Stimulated activated CD4-positive, alpha-beta T cell treated with anti-CD3 and anti-CD28 coated beads, Interleukin-4, amount 100 ng/mL, for 1 hour (primary cell): ENCODE data around the gene DDN.

Experiments
- DNase-seq: peaks from one replicate; pipeline ENCODE4 v3.0.0-alpha.2; 2020

The DDN gene

DNA sequence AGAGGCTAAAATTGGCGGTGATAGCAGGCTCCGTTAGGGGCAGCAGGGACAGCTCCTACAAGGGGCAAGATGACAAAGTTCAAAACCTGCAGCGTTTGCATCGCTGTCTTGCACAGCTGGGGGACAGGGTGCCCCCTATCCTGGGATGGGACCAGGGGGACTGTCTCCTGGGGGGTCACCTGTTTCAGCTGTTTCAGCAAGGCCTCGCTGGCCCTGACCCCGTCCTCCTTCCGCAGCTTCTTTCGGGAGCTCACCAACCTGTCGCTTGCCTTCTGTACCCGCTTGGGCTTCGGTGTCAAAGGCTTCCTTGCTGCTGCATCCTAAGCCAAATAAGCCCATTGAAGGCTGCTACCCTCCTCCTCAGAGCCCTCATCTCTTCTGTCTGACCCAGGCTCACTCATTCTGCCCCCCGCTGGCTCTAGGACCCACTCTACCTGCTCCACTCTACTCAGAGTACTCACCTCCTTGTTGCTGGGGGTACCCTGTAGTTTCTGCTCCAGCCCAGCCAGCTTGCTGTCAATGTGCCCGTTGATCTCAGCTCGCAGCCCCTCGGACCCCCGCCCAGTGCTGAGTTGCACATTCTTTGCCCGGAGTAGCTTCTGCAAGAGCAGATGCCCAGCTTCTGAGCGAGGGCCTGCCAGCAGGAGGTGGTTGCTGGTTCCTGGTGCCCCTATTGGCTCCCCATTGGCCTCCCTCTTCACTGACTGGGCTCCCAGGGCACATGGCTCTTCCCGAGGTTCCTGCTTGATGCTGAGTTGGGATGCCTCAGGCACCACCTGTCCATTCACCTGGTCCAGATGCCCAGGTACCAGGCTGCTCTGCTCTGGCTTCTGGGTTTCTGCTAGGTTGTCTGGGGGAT is 31.8 kb upstream of the DDN start:
- DNase-seq = no peak

GRCh38 chr12:49030119-49030518 is 30.9 kb upstream of the DDN start:
- no peak for DNase-seq

DNA sequence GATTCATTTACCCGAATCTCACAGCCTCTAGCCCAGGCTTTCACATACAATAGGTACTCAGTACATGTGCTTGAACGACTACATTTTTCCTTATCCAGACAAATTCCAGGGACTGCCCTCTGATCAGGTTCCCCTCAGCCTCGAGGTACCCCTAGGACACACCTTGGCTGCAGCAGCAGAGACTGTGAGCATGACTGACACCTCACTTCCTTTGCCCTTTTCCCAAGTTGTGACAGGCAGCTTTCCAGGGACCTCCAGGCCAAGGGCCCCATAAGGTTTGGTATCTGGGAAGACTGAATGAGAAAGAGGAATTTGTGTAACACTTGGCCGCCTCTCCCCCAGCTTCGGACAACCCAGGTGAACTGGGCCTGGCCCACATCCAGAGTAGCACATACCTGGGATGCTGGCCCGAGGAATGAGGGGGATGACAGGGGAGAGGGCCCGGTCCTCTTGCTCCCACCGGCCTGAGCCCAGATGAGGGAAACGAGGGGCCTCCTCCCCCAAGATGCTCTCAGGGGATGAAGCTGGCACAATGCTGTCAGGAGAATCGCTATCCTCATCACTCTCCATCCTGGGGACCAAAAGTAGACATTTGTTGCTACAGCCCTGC is 29.6 kb upstream of the DDN start:
- DNase-seq = no peak

- DNase-seq = no peak
Observed at GRCh38 chr12:49027846-49028555, 28.8 kb upstream of the DDN start.

DNA sequence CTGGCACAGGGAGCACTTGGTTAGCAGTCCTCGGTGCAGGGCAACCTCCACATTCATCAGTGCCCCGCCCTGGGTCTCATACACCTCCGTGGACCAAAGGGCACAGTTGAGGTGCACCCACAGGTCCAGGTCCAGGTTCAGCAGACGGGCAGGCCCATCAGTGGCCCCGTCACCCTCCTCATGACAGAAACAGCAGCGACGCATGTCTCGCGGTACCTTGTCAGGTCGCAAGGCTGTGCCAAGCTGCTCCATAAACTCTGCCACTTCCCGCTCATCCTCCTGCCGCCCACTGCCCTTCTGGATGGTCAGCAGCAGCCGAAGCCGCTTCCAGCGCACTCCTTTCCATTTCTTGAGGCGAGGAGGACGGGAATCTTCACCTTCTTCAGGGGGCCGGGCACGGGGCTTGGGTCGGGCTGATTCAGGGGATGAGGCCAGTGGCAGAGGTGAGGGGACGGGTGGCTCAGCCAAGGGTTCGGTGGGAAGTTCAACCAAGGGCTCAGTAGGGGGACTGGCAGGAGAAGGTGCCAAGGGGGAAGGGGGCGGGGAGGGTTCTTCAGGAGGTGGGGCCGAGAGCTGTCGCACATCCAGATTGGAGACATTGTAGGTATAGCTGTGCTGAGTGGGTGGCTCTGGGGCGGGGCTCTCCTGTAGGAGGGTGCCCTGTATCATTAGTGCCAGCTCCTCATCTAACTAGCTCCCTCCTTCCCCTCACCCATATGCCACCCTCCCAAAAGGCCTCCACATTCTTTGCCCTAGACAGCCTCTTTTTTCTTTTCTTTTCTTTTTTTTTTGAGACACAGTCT is 27.7 kb upstream of the DDN start:
- no peak for DNase-seq

DNA sequence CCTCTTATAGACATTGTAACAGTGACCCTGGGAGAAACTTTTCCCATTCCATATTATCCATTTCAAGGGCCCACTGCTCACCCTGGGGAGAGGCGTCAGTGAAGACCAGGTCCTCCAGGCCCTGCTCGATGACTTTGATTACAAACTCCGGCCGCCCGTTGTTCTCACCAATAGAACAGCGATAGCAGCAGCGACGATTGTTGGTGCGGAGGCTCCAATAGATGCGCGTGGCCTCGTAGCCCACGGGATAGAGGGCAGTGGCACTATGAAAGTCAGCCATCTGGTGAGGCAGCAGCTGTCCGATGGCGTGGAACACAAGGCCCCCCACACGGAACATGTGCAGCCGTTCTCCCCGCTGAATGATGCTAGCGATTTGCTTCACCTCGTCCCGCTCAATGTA is 26.9 kb upstream of the DDN start:
- DNase-seq = no peak

GRCh38 chr12:49025463-49025862 is 26.3 kb upstream of the DDN start:
- no peak for DNase-seq

DNA sequence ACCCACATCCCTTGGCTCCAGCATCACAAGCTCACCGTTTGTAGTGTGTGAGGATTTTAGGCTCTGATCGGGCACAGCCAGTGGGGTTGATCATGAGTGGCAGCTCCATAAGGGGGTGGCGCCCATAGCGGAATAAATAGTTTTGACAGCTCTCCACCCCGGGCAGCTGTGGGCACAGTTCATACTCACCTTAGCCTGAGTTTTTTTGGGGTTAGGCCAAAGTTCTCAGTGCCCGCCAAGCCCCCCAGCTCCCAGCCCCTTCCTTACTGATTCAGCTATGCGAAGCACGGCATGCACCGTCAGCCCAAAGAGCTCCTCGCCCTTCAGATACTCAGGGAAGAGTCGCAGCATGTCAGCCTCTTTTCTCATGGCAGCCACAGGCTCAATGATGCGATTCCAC is 25.4 kb upstream of the DDN start:
- DNase-seq = no peak

GRCh38 chr12:49023812-49024211 is 24.6 kb upstream of the DDN start:
- no peak for DNase-seq

- no peak for DNase-seq
Observed at GRCh38 chr12:49022558-49023178, 23.5 kb upstream of the DDN start.

DNA sequence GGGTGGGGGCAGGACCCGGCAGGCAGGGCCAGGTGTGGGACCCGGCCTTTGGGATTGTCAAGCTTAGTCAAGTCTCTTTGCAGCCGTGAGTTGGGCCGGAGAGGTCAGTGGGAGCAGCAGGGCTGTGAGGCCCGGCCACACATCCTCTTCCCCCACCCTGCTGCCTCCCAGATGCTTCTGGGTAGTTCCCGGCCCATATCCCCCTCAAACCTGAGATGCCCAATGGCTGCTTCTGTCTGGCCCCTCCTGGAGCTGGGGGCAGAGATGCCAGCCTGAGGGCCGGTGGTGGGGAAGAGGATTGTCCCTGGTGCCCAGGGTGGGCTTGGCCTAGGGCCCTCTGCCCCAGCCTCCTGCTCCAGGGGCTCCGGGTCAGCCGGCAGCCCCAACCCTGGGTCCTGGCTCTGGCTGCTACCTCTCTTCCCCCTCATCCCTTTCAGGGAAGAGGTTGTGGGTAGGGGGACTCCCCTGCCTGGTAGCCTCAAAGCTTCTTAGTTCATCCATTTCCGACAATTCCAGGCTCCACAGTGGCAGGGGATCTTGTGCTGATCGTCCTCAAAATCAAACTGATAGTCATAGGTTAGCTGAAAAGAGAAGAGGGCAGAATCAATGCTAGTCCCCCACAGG is 22.2 kb upstream of the DDN start:
- DNase-seq = no peak

DNA sequence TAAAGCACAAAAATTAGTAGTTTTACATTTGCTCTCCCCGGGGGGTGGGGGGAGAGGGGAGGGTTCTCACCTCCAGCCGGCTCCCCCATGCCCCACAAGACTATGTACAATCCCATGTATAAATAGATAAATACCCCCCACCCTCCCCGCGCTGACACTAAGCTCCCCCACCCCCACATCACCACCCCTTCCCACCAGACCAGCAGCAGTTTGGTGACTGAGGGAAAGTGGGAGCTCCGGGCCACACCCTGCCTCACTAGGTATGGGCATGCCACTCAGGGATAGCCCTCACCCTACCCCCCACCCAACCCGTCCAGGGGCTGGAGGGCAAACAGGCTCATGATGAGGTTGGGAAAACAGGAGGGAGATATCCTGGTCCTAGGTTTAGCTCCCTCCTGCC is 21.3 kb upstream of the DDN start:
- DNase-seq = no peak

DNA sequence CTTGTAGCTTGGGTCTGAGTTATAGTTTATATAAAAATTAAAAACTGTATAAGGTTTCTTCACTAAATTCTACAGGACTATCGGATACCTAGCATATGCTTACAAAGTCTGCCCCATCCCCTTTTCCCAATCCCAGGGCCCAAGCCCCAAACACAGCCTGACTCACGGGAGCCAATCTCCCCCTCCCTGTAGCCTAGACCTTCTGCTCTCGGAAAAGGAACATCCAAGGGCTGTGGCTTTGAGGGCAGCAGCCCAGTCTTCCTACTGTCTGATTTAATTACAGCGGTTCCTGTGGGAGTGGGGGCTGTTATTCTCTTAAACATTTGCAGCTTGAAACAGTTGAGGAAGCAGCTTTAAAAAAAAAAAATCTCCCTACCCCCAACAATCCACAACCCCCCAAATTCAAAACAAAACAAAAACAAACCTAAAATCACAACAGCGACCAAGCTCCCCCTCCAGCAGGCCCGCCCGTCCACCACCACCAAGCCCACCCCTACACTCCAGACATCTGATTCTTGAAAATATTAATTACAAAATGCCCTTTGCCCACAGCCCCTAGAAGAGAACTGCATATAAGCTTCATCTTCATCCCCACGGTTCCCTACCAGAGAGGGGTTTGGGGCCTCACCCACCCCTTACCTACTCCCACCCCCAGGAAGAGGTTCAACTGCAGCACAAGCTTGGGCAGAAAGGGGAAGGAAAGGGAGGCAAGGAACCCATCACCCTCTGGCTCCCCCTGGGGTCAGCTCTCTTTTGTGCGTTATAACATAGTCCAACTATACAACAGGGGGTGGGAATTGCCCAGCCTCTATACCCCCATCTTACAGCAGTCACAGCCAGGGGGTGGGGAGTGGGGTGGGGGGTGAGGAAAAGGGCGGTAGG is 20.5 kb upstream of the DDN start:
- peak; percentile 43 for DNase-seq

GRCh38 chr12:49019120-49019430 is 19.9 kb upstream of the DDN start:
- DNase-seq = no peak

DNA sequence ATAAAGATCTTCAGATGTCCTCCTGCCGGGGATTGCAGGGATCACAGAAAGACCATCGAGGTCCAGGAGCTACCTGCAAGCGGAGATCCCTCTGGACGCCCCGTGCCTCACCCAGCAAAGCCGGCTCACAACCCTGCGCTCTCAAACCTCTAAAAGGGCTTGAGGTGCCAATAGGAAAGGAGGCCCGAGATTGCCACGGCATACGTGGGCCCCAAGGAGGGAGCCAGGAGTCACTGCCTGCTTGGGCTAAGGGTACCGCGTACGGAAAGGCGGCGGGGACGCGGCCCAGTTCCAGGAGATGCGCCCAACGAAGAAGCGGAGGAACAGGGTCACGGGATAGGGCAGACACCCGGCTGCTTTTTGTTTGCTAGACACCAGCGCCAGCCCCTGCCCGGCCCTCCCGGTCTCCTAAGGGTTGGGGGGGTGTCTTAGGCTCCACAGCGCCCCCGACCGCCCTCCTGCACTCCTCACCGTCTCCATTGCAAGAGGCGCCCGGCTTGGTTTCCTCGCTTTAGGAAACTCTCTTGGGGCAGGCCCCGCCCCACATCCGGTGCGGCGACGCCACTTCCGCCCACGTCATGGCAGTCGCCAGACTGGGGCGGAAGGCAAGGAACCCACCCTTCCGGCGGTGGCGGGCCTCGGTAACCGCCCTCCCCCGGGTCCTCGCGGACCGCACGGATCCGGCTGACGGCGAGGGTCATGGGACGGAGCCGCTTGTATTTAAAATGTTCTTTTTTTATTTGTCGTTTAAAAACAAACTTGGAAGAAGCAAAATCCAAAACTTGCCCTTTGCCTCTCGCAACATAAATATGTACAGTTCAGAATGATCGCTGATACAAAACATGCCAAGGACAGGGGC is 19.3 kb upstream of the DDN start, which contains the start of gene PRKAG1:
PRKAG1 (minus strand) TSS at position 516 of the 859 bp plus-strand sequence; CDS start at position 480, 36 bp downstream.
- DNase-seq = peak; percentile 94

DNA sequence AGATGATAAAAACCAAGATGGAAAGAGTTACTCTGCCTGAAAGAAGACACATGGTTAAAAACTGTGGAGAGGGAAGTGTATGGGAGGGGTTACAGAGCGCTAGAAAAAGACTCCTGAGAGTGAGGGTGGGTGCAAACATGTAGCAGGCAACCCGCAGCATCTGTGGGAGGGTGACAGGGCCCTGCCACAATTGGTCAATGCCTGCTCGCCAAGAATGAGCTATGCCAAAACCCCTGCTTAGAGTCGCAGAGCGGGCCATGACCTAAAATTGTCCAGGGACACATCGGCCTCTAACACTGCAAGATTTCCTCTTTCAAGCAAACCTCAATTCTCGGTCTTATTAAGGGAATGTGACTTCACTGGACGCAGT is 18.7 kb upstream of the DDN start:
- DNase-seq = peak; percentile 27

- DNase-seq = no peak
Observed at GRCh38 chr12:49015196-49015595, 16.0 kb upstream of the DDN start.

DNA sequence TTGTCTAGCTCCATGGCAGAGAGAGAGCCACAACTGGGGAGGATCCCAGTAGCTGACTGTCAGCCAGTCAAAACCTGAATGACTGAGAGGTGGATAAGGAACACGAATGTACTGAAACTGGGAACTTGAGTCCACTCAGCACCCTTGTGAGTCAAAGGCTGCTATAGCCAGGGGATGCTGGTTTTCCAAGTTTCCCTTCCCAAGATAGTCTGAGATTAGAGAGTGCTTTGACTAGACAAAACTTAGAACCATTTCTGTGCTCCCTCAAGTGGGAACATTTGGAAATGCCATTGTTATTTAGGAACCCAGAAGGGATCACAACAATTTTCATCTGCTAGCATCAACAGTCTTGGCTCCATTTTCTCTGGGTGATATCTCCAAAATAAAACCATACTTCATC is 15.4 kb upstream of the DDN start:
- DNase-seq = no peak

DNA sequence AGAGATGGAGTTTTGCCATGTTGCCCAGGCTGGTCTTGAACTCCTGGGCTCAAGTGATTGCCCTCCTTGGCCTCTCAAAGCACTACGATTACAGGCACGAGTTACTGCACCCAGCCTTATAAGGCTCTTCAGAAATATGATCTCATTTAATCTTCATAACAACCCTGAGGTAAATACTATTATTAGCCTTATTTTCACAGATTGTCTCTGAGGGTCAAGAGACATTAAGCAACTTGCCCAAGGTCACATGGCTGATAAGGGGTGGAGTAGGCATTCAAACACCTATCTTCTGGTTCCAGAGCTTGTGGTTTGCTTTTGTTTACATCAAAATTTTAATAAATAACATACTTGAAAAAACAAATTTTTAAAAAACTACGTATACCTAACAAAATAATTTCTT is 14.3 kb upstream of the DDN start:
- DNase-seq = no peak

DNA sequence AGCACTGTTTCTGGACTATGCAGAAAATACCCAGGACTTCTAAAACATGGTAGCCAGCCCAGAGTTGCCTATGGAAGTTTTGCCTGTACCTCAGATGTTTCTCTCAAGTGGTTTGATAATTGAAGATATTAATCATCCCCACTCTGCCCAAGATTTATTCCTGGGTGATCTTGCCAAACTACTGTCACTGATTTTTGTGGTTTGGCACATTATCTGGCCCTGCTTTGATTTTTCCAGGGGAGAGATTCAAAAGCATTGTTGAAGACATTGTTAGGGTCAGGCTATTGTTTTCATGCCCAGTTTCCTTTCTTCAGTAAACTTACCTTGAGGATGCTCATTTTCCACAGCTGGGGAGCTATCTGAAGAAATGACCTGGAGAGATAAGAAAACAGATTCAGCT is 13.6 kb upstream of the DDN start:
- no peak for DNase-seq
